ENCODE data around the gene KRT2.

DNA sequence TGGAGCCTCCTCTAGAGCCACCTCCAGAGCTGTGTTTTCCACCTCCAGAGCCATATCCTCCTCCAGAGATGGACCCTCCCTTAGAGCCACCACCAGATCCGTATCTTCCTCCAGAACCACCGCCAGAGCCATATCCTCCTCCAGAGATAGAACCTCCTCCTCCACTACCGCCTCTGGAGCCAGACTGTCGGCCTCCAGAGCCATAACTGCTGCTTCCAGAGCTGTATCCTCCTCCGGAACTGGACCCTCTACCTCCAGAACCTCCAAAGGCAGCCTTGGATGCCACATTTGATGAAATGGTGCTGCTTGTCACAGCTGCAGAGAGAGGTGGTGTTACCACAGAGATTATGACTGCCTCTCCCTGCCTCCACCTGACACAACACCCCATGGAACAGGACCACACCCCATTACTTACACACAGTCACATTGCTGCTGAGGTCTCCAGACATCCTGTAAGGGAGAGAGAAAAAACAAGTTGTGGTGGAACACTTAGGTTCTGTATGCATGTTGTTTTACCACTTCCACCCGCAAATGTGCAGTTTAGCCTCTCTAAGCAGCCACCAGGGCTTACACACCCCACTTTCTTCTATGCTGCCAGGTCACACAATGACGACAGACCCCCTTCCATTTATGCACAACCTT is 6.8 kb downstream of the KRT2 start:
- TF ChIP-seq ZNF274 (IDR thresholded peaks at IDR 0.05; ENCODE audit: low read depth, low read length) (no peak), YY1 (IDR thresholded peaks at IDR 0.05; ENCODE audit: insufficient read depth, insufficient read length) (no peak)
